Smooth muscle cell (in vitro differentiated cells): ENCODE measurements around the gene TAP2. TPM values are rescaled to one million over a fixed set of nuclear protein-coding genes. Genes with fewer than 3 reads are reported as not detected.

Experiments
- DNase-seq: peaks from one replicate; lab custom pipeline; 2025; ENCODE audit not compliant: unreplicated experiment; lab: John Stamatoyannopoulos, UW
- H2AFZ ChIP-seq: fragments of 200-600 bp; sonication (generic); 2 replicates; pipeline ENCODE4 v1.6.0; 2016; ENCODE audit warnings: antibody characterized with exemption, low read depth, mild to moderate bottlenecking
- H3F3A ChIP-seq: fragments of 200-600 bp; sonication (generic); 2 replicates; pipeline ENCODE4 v1.6.0; 2017; ENCODE audit warnings: antibody characterized with exemption, low read depth
- H3K27ac ChIP-seq: fragments of 200-600 bp; sonication (generic); 2 replicates; pipeline ENCODE4 v1.5.1; 2016; ENCODE audit warnings: low read depth, mild to moderate bottlenecking
- H3K27me3 ChIP-seq: fragments of 200-600 bp; sonication (generic); 2 replicates; pipeline ENCODE4 v1.6.1; 2016; ENCODE audit warnings: low read depth, mild to moderate bottlenecking
- H3K36me3 ChIP-seq: fragments of 200-600 bp; sonication (generic); 2 replicates; pipeline ENCODE4 v1.5.1; 2016; ENCODE audit warnings: low read depth
- H3K4me1 ChIP-seq: fragments of 200-600 bp; sonication (generic); 2 replicates; pipeline ENCODE4 v1.5.1; 2016; ENCODE audit warnings: low read depth
- H3K4me2 ChIP-seq: fragments of 200-600 bp; sonication (generic); 2 replicates; pipeline ENCODE4 v1.6.0; 2016; ENCODE audit warnings: mild to moderate bottlenecking
- H3K4me3 ChIP-seq: fragments of 200-600 bp; sonication (generic); 2 replicates; pipeline ENCODE4 v1.5.1; 2016; ENCODE audit warnings: mild to moderate bottlenecking
- H3K79me2 ChIP-seq: fragments of 200-600 bp; sonication (generic); 2 replicates; pipeline ENCODE4 v1.6.0; 2016; ENCODE audit warnings: low read depth, mild to moderate bottlenecking
- H3K9ac ChIP-seq: fragments of 200-600 bp; sonication (generic); 2 replicates; pipeline ENCODE4 v1.6.0; 2016; ENCODE audit warnings: low read depth
- H3K9me3 ChIP-seq: fragments of 200-600 bp; sonication (generic); replicated peaks from 2 replicates; pipeline ENCODE4 v1.5.1; 2016; ENCODE audit warnings: low read depth
- H4K20me1 ChIP-seq: fragments of 200-600 bp; sonication (generic); 2 replicates; pipeline ENCODE4 v1.6.0; 2016; ENCODE audit warnings: low read depth
- WGBS: methylation state at CpG from one replicate; pipeline ENCODE4 v1.1.7; 2016; ENCODE audit warnings: low lambda C conversion rate; 5-methylcytosine and 5-hydroxymethylcytosine counted together
- polyA plus RNA-seq: library from polyadenylated mRNA; unstranded; fragments of >200 nt; fragmentation: Nextera tagmentation; extraction: Ambion mirVana; gene quantifications from 2 replicates; pipeline ENCODE4 v1.2.1, GENCODE V29; 2016
- total RNA-seq: library from RNA; depleted of rRNA; stranded (reverse); fragments of >200 nt; gene quantifications from 2 replicates; pipeline ENCODE4 v1.2.3, GENCODE V29; 2014
- TF ChIP-seq, protein P1 (sequence below): fragments of 200-600 bp; sonication (generic); IDR thresholded peaks from 2 replicates; pipeline ENCODE4 v1.5.1; 2017; ENCODE audit warnings: borderline replicate concordance, mild to moderate bottlenecking, antibody characterized with exemption; ENCODE audit not compliant: insufficient read depth, poor library complexity, severe bottlenecking

The TAP2 gene
- total and polyA plus RNA-seq, 2 experiments from 2014 or later = 0.40 to 6.1 TPM

DNA sequence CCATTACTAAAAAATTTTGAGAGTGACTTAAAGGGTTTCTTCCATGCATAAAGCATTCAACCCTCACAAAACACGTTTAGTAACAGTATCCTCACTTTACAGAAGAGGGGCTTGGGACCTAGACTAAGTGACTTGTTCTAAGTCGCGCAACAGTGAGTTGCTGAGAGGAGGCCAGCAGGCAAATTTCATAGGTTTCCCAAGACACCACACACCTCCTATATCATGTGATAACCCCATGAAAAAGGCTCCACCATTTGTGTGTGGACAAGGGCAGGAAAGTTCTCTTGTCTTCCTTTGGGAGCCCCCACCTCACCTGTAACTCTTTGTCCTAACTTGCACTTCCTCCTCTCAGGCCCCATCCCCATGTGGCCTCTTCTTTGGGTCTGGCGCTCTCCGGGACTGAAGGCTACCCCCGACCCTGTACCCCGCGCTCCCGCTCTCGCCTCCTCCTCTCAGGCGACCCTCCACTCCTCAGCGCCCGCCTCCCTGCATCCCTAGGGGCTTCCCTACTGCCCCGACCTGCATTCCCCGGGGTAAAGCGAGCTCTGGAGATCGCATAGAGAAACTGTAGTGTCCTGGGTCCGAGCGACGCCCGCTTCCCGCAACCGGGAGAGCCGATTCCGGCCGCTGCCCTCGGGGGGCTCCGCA is 4.9 kb upstream of the TAP2 start:
- H3K9ac ChIP-seq = peak overlapping the region; percentile 69
- peaks cover 56% of the 10 kb centered on the region for H3K27me3 ChIP-seq
- peak overlapping the region; percentile 99 for H2AFZ ChIP-seq
- no peaks in the 10 kb centered on the region for H3K9me3 ChIP-seq
- 13% methylated on average over 28 of the region's 28 CpGs for WGBS
- no peaks in the 10 kb centered on the region for H3K4me1 ChIP-seq
- H3K79me2 ChIP-seq = no peaks in the 10 kb centered on the region
- H3K4me3 ChIP-seq = peak overlapping the region; percentile 88
- no peaks in the 10 kb centered on the region for H3K36me3 ChIP-seq
- peak overlapping the region; percentile 92 for H3K4me2 ChIP-seq
- H4K20me1 ChIP-seq = no peaks in the 10 kb centered on the region
- no peak for DNase-seq
- H3K27ac ChIP-seq = no peak overlapping the region
- no peaks in the 10 kb centered on the region for H3F3A ChIP-seq
- TF ChIP-seq, protein P1, sequence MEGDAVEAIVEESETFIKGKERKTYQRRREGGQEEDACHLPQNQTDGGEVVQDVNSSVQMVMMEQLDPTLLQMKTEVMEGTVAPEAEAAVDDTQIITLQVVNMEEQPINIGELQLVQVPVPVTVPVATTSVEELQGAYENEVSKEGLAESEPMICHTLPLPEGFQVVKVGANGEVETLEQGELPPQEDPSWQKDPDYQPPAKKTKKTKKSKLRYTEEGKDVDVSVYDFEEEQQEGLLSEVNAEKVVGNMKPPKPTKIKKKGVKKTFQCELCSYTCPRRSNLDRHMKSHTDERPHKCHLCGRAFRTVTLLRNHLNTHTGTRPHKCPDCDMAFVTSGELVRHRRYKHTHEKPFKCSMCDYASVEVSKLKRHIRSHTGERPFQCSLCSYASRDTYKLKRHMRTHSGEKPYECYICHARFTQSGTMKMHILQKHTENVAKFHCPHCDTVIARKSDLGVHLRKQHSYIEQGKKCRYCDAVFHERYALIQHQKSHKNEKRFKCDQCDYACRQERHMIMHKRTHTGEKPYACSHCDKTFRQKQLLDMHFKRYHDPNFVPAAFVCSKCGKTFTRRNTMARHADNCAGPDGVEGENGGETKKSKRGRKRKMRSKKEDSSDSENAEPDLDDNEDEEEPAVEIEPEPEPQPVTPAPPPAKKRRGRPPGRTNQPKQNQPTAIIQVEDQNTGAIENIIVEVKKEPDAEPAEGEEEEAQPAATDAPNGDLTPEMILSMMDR = no peak

DNA sequence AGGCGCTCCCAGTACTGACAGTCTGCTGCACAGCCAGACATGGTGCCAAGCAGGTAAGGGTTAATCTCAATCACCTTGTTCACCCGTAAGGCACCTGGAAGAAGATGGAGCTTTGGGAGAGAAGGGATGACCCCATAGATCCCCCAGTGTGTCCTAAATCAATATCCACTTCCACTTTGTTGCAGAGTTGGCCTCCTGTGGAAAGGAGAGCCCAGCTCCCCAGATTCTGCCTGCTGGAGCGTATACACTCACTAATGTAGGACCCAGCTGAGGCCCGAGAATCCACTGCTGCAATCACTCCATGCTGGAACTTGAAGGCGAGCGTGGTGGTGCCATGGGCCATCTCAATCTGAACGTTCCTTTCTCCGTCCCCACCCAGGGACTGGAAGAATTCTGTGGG is 4.2 kb upstream of the TAP2 start:
- DNase-seq = no peak
- Histone ChIP-seq H3K4me1 (no peaks in the 10 kb centered on the region), H3K9ac (no peak overlapping the region), H2AFZ (no peak overlapping the region), H3K4me3 (no peak overlapping the region), H3K79me2 (no peaks in the 10 kb centered on the region), H3K27me3 (peaks cover 49% of the 10 kb centered on the region), H3K27ac (no peak overlapping the region), H3K9me3 (no peaks in the 10 kb centered on the region), H4K20me1 (no peaks in the 10 kb centered on the region), H3K36me3 (no peaks in the 10 kb centered on the region), H3K4me2 (no peak overlapping the region), H3F3A (no peaks in the 10 kb centered on the region)
- TF ChIP-seq, protein P1 = no peak
- WGBS = 94% methylated on average over 8 of the region's 8 CpGs

DNA sequence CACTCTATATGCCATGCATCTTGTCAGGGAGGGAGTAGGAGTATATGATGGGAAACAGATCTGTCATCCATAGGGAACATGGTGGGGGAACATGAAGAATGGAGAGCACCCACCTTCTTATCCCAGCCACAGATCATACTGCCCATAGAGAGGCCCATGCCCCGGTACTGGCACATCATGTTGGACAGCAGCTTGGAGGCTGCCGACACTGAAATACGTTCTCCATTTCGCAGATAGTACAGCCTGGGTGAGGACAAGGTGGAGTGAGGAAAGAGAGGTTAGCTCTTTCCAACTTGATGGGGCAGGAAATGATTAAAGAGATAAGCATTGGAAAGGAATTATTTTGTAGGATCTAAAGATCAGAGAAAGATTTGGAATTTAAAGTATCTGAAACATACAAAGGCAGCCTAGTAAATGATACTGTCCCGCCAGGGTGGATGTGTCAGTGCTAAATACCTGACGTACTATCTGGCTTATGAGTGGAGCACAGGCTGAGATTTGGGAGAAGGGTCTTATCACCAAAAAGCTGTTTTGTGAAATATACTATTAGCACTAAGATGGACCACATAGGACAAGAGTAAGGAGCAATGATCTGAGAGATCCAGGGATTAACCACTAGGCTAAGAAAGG is 3.6 kb upstream of the TAP2 start:
- Histone ChIP-seq H3K36me3 (no peaks in the 10 kb centered on the region), H3K4me1 (no peaks in the 10 kb centered on the region), H3K9me3 (no peaks in the 10 kb centered on the region), H3K79me2 (no peaks in the 10 kb centered on the region), H3F3A (no peaks in the 10 kb centered on the region), H3K9ac (no peak overlapping the region), H3K27ac (no peak overlapping the region), H2AFZ (no peak overlapping the region), H3K27me3 (peaks cover 44% of the 10 kb centered on the region), H3K4me3 (no peak overlapping the region), H4K20me1 (no peaks in the 10 kb centered on the region), H3K4me2 (no peak overlapping the region)
- 94% methylated on average over 6 of the region's 6 CpGs for WGBS
- TF ChIP-seq, protein P1 = no peak
- no peak for DNase-seq
